MCF 10A (cell line): ENCODE data around the gene LRCH4. TPM values are rescaled to one million over a fixed set of nuclear protein-coding genes. Genes with fewer than 3 reads are reported as not detected.
A peak's percentile ranks its signal among the peaks of the same experiment; 100 is the strongest.

Experiments
- Bru-seq: library from RNA; stranded (reverse); fragments of 400-500 nt; gene quantifications from one replicate; lab custom pipeline; 2021; lab: Mats Ljungman, UMichigan
- BruChase-seq, 2 experiments: library from RNA; stranded (reverse); fragments of 400-500 nt; gene quantifications; one replicate each; lab custom pipeline; 2021; lab: Mats Ljungman, UMichigan
- BruUV-seq: library from RNA; stranded (reverse); fragments of 400-500 nt; replicated peaks from 2 replicates; lab custom pipeline; 2021; lab: Mats Ljungman, UMichigan
- CTCF ChIA-PET: fragments of 300-600 bp; sonication (Branson Sonifier 250); formaldehyde crosslinking; extraction: SDS; loops from one replicate; lab custom pipeline; 2021; ENCODE audit warnings: antibody characterized with exemption, inconsistent platforms; lab: Yijun Ruan, JAX
- POLR2A ChIA-PET: fragments of 300-600, 350-650 bp; sonication (Branson Sonifier 250); formaldehyde crosslinking; extraction: SDS; loops from one replicate; lab custom pipeline; 2020; ENCODE audit warnings: antibody characterized with exemption, inconsistent platforms; lab: Yijun Ruan, JAX
- DNase-seq: peaks from one replicate; pipeline ENCODE4 v3.0.0-alpha.2; 2018; ENCODE audit not compliant: unreplicated experiment
- H3K27ac Mint-ChIP-seq: one replicate; pipeline ENCODE4 v1.8.0; 2022; ENCODE audit warnings: mild to moderate bottlenecking, low read depth, mixed read lengths; ENCODE audit not compliant: unreplicated experiment
- H3K27me3 Mint-ChIP-seq: one replicate; pipeline ENCODE4 v1.8.0; 2022; ENCODE audit warnings: mixed read lengths; ENCODE audit not compliant: insufficient read depth, unreplicated experiment
- H3K36me3 Mint-ChIP-seq: one replicate; pipeline ENCODE4 v1.8.0; 2022; ENCODE audit warnings: mild to moderate bottlenecking, moderate library complexity, mixed read lengths; ENCODE audit not compliant: insufficient read depth, unreplicated experiment
- H3K4me1 Mint-ChIP-seq: one replicate; pipeline ENCODE4 v1.8.0; 2022; ENCODE audit warnings: mixed read lengths; ENCODE audit not compliant: insufficient read depth, unreplicated experiment
- H3K4me3 Mint-ChIP-seq: one replicate; pipeline ENCODE4 v1.8.0; 2022; ENCODE audit warnings: mild to moderate bottlenecking, moderate library complexity, mixed read lengths; ENCODE audit not compliant: unreplicated experiment
- H3K9me3 Mint-ChIP-seq: one replicate; pipeline ENCODE4 v1.8.0; 2022; ENCODE audit warnings: mixed read lengths; ENCODE audit not compliant: unreplicated experiment
- intact Hi-C: fragments of 100-400 bp; cut with micrococcal nuclease; formaldehyde crosslinking; loops from 2 replicates; pipeline ENCODE4 v1.14.1; 2022
- long read RNA-seq: library from polyadenylated mRNA; stranded (forward); transcript quantifications from one replicate; pipeline ENCODE4 v2.0.0, GENCODE V29; 2022
- total RNA-seq: library from RNA; stranded (reverse); gene quantifications from 2 replicates; pipeline ENCODE4 v1.2.3, GENCODE V29; 2022
- TF ChIP-seq, protein P1 (sequence below): fragments of 200-600 bp; IDR thresholded peaks from one replicate; pipeline ENCODE4 v1.8.0; 2022; ENCODE audit warnings: antibody characterized with exemption, mild to moderate bottlenecking; ENCODE audit not compliant: unreplicated experiment

LRCH4 gene, protein sequence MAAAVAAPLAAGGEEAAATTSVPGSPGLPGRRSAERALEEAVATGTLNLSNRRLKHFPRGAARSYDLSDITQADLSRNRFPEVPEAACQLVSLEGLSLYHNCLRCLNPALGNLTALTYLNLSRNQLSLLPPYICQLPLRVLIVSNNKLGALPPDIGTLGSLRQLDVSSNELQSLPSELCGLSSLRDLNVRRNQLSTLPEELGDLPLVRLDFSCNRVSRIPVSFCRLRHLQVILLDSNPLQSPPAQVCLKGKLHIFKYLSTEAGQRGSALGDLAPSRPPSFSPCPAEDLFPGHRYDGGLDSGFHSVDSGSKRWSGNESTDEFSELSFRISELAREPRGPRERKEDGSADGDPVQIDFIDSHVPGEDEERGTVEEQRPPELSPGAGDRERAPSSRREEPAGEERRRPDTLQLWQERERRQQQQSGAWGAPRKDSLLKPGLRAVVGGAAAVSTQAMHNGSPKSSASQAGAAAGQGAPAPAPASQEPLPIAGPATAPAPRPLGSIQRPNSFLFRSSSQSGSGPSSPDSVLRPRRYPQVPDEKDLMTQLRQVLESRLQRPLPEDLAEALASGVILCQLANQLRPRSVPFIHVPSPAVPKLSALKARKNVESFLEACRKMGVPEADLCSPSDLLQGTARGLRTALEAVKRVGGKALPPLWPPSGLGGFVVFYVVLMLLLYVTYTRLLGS
- total RNA-seq (21.4 and 22.3 TPM in 2 replicates), Bru-seq, nascent RNA (percentile 60 among the genes with signal in this experiment), BruChase-seq, experiment 1, labeled RNA remaining after a 6-hour chase (percentile 63 among the genes with signal in this experiment), BruChase-seq, experiment 2, labeled RNA remaining after a 2-hour chase (percentile 62 among the genes with signal in this experiment)
- long read RNA-seq, transcript LRCH4-201 (18 exons, 2,552 nt) = major isoform, 37 of 69 reads
- long read RNA-seq, partial matches to known transcripts = 2 of 69 reads
- long read RNA-seq, other reads (novel, unspliced or antisense) = 29 of 69 reads

DNA sequence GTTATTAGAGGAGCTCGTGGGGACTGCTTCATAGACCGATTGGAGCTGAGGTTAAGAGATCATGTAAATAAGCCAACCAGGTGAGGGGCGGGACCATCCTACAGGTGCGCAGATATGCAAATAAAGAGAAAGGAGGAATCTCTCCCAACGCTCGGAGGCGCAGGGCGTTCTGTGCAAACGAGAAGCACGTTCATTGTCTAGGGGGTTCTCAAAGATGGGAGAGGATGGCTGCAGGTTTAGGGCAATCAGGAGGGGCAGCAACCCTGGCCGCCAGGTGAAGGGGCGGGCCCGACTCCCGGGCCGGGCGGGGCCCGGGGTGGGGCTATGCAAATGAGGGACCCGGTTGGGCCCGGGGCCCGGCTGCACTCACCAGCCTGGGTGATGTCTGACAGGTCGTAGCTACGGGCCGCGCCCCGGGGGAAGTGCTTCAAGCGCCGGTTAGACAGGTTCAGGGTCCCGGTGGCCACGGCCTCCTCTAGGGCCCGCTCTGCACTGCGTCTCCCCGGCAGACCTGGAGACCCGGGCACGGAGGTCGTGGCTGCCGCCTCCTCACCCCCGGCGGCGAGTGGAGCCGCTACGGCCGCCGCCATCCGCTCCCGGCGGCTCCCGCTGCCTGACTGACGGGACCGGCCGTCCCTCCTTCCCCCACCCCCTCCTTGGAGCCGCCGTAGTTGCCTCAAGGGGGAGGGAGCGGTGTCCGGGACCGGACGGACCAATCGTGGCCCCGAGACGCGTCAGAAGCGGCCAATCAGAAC, at the start of gene LRCH4:
Gene LRCH4 (minus strand): TSS at position 619 of the 755 bp plus-strand sequence. CDS start 29 bp downstream, at position 590.
- H3K9me3 Mint-ChIP-seq = no peaks in the 10 kb centered on the region
- peaks cover 13% of the 10 kb centered on the region for H3K4me1 Mint-ChIP-seq
- H3K27me3 Mint-ChIP-seq = no peaks in the 10 kb centered on the region
- peak within 1 kb of the TSS; percentile 90 for H3K27ac Mint-ChIP-seq
- intact Hi-C loops = no loop called here
- BruUV-seq = no TSS peak
- peaks cover 16% of the 10 kb centered on the region for H3K36me3 Mint-ChIP-seq
- peak within 1 kb of the TSS; percentile 92 for H3K4me3 Mint-ChIP-seq
- TF ChIP-seq, protein P1, sequence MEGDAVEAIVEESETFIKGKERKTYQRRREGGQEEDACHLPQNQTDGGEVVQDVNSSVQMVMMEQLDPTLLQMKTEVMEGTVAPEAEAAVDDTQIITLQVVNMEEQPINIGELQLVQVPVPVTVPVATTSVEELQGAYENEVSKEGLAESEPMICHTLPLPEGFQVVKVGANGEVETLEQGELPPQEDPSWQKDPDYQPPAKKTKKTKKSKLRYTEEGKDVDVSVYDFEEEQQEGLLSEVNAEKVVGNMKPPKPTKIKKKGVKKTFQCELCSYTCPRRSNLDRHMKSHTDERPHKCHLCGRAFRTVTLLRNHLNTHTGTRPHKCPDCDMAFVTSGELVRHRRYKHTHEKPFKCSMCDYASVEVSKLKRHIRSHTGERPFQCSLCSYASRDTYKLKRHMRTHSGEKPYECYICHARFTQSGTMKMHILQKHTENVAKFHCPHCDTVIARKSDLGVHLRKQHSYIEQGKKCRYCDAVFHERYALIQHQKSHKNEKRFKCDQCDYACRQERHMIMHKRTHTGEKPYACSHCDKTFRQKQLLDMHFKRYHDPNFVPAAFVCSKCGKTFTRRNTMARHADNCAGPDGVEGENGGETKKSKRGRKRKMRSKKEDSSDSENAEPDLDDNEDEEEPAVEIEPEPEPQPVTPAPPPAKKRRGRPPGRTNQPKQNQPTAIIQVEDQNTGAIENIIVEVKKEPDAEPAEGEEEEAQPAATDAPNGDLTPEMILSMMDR = no peak
- ChIA-PET POLR2A (interaction anchor here (0.5 to 4.8 kb wide), 68 partner anchors 8 to 1427 kb away, joined by 3 to 49 read pairs (median 4); partner anchors contain the start of genes AGFG2, EPHB4, GIGYF1 and GNB2), CTCF (interaction anchor here (0.6 to 3.0 kb wide), 25 partner anchors 17 to 242 kb away, joined by 3 to 12 read pairs (median 4); partner anchors contain the start of genes MOSPD3 and POP7)
- peak; percentile 54 for DNase-seq

DNA sequence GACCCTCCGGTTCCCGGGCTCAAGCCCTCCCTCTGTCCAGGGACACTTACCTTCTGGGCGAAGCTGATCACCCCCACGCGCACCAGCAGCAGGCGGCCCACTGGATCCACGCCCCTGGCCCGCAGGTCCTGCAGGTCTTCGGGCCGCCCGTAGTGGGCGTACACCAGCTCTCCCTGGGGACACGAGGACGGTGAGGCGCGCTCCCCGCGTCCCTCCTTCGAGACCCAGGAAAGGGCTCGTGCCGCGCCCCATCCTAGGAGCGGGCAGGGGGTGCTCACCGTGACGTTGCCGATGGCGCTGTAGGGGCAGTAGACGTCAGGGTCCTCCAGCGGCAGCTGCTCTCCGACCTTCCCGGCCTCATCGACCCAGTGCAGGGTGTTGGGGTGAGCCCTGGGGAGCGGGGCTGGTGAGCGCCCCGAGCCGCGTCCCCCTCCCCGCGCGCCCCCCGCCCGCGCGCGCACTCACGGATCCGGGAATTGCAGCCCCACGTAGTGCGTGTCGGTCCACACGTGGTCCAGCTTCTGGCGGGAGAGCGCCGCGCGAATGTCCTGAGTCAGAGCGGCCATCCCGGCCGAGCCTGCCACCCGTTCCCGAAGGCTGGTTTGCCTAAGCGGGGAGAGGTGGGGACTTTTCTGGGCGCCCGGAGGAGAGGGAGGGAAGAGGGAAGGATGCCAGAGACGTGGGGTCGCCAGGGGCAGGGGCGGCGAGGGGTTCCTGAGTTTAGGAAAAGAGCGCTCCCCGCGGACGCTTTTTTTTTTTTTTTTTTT, 47.2 kb upstream of the LRCH4 start:
- DNase-seq = no peak
- POLR2A ChIA-PET = no interaction called here
- Mint-ChIP-seq H3K4me3 (no peak overlapping the region), H3K27ac (no peak overlapping the region), H3K4me1 (no peaks in the 10 kb centered on the region), H3K27me3 (peaks cover 29% of the 10 kb centered on the region), H3K9me3 (no peaks in the 10 kb centered on the region), H3K36me3 (peaks cover 13% of the 10 kb centered on the region)
- TF ChIP-seq, protein P1 = no peak
- no TSS peak for BruUV-seq
- CTCF ChIA-PET = interaction anchor here (0.7 kb wide), 2 partner anchors 20 to 43 kb away, joined by 4 to 5 read pairs; no protein-coding TSS in a partner anchor
- intact Hi-C loops = no loop called here

DNA sequence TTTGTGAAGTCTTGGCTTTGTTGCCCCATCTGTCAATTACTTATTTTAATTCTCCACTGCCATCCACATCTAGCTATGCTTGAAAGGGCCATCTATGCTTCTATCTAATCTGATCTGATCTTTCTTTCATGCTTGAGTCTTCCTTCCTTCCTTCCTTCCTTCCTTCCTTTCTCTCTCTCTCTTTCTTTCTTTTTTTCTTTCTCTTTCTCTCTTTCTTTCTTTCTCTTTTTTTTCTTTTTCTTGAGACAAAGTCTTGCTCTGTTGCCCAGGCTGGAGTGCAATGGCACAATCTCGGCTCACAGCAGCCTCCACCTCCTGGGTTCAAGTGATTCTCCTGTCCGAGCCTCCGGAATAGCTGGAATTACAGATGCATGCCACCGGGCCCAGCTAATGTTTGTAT, 44.1 kb upstream of the LRCH4 start:
- TF ChIP-seq, protein P1 = no peak
- Mint-ChIP-seq H3K36me3 (peaks cover 7% of the 10 kb centered on the region), H3K4me3 (no peak overlapping the region), H3K9me3 (no peaks in the 10 kb centered on the region), H3K4me1 (no peaks in the 10 kb centered on the region), H3K27ac (no peak overlapping the region), H3K27me3 (peaks cover 17% of the 10 kb centered on the region)
- ChIA-PET CTCF (interaction anchor here (0.6 kb wide), 1 partner anchor 161 kb away, joined by 3 read pairs; no protein-coding TSS in a partner anchor), POLR2A (interaction anchor here (0.7 kb wide), 1 partner anchor 60 kb away, joined by 3 read pairs; no protein-coding TSS in a partner anchor)
- no TSS peak for BruUV-seq
- DNase-seq = no peak
- intact Hi-C loops = no loop called here
